Skeletal muscle satellite cell (primary cell): ENCODE measurements around the gene RERE.

Experiments
- H3K27me3 ChIP-seq: 2 replicates; pipeline ENCODE4 v1.7.0; 2013; ENCODE audit warnings: low read length; ENCODE audit not compliant: control insufficient read depth, insufficient read depth
- H3K36me3 ChIP-seq: 2 replicates; pipeline ENCODE4 v1.7.0; 2013; ENCODE audit warnings: mild to moderate bottlenecking, control low read depth, low read length; ENCODE audit not compliant: insufficient read depth
- H3K4me1 ChIP-seq: 2 replicates; pipeline ENCODE4 v1.7.0; 2013; ENCODE audit warnings: low read length; ENCODE audit not compliant: control insufficient read depth, insufficient read depth
- H3K4me2 ChIP-seq: 2 replicates; pipeline ENCODE4 v1.7.0; 2013; ENCODE audit warnings: mild to moderate bottlenecking, low read length
- H3K4me3 ChIP-seq: 2 replicates; pipeline ENCODE4 v1.7.0; 2013; ENCODE audit warnings: low read length
- H3K9ac ChIP-seq: 2 replicates; pipeline ENCODE4 v1.7.0; 2013; ENCODE audit warnings: mild to moderate bottlenecking, low read depth, low read length, moderate library complexity
- H3K9me3 ChIP-seq: replicated peaks from 2 replicates; pipeline ENCODE4 v1.7.0; 2013; ENCODE audit warnings: mild to moderate bottlenecking, control low read depth, low read length

Gene RERE

GRCh38 chr1:8342325-8342724 lies 475.1 kb downstream of the RERE start:
- Histone ChIP-seq H3K27me3 (no peaks in the 10 kb centered on the region), H3K36me3 (no peaks in the 10 kb centered on the region), H3K9me3 (no peaks in the 10 kb centered on the region), H3K9ac (no peak overlapping the region), H3K4me2 (no peak overlapping the region), H3K4me1 (peaks cover 24% of the 10 kb centered on the region), H3K4me3 (no peak overlapping the region)

- Histone ChIP-seq H3K9ac (no peak overlapping the region), H3K4me3 (no peak overlapping the region), H3K4me2 (no peak overlapping the region), H3K9me3 (no peaks in the 10 kb centered on the region), H3K27me3 (no peaks in the 10 kb centered on the region), H3K4me1 (peaks cover 24% of the 10 kb centered on the region), H3K36me3 (no peaks in the 10 kb centered on the region)
Observed at GRCh38 chr1:8340448-8340847, 477.0 kb downstream of the RERE start.

- Histone ChIP-seq H3K4me3 (no peak overlapping the region), H3K9ac (no peak overlapping the region), H3K4me1 (peaks cover 20% of the 10 kb centered on the region), H3K4me2 (no peak overlapping the region), H3K9me3 (no peaks in the 10 kb centered on the region), H3K36me3 (no peaks in the 10 kb centered on the region), H3K27me3 (no peaks in the 10 kb centered on the region)
Observed at GRCh38 chr1:8339203-8339600, 478.2 kb downstream of the RERE start.

- Histone ChIP-seq H3K9me3 (no peaks in the 10 kb centered on the region), H3K4me3 (no peak overlapping the region), H3K4me2 (no peak overlapping the region), H3K27me3 (no peaks in the 10 kb centered on the region), H3K36me3 (no peaks in the 10 kb centered on the region), H3K9ac (no peak overlapping the region), H3K4me1 (peaks cover 15% of the 10 kb centered on the region)
Observed at GRCh38 chr1:8338526-8339202, 478.8 kb downstream of the RERE start.

GRCh38 chr1:8337776-8338525 lies 479.5 kb downstream of the RERE start:
- H3K36me3 ChIP-seq: no peaks in the 10 kb centered on the region
- H3K9me3 ChIP-seq: no peaks in the 10 kb centered on the region
- H3K27me3 ChIP-seq: no peaks in the 10 kb centered on the region
- H3K4me3 ChIP-seq: no peak overlapping the region
- peaks cover 9% of the 10 kb centered on the region for H3K4me1 ChIP-seq
- H3K9ac ChIP-seq: no peak overlapping the region
- no peak overlapping the region for H3K4me2 ChIP-seq

GRCh38 chr1:8335246-8335645 lies 482.2 kb downstream of the RERE start:
- Histone ChIP-seq H3K9ac (no peak overlapping the region), H3K36me3 (no peaks in the 10 kb centered on the region), H3K4me2 (no peak overlapping the region), H3K4me3 (no peak overlapping the region), H3K4me1 (no peaks in the 10 kb centered on the region), H3K9me3 (no peaks in the 10 kb centered on the region), H3K27me3 (no peaks in the 10 kb centered on the region)

- Histone ChIP-seq H3K27me3 (no peaks in the 10 kb centered on the region), H3K4me2 (no peak overlapping the region), H3K9me3 (no peaks in the 10 kb centered on the region), H3K4me1 (peaks cover 2% of the 10 kb centered on the region), H3K36me3 (no peaks in the 10 kb centered on the region), H3K9ac (no peak overlapping the region), H3K4me3 (no peak overlapping the region)
Observed at GRCh38 chr1:8334106-8334851, 483.2 kb downstream of the RERE start.

- H3K4me1 ChIP-seq: peaks cover 2% of the 10 kb centered on the region
- H3K36me3 ChIP-seq: no peaks in the 10 kb centered on the region
- H3K4me3 ChIP-seq: no peak overlapping the region
- no peaks in the 10 kb centered on the region for H3K9me3 ChIP-seq
- H3K27me3 ChIP-seq: no peaks in the 10 kb centered on the region
- H3K9ac ChIP-seq: no peak overlapping the region
- H3K4me2 ChIP-seq: no peak overlapping the region
Observed at GRCh38 chr1:8333246-8333987, 484.0 kb downstream of the RERE start.

- no peaks in the 10 kb centered on the region for H3K27me3 ChIP-seq
- H3K36me3 ChIP-seq: no peaks in the 10 kb centered on the region
- H3K4me3 ChIP-seq: no peak overlapping the region
- H3K9me3 ChIP-seq: no peaks in the 10 kb centered on the region
- no peak overlapping the region for H3K9ac ChIP-seq
- peaks cover 2% of the 10 kb centered on the region for H3K4me1 ChIP-seq
- H3K4me2 ChIP-seq: no peak overlapping the region
Observed at GRCh38 chr1:8332806-8333205, 484.6 kb downstream of the RERE start.

GRCh38 chr1:8330271-8331125 lies 486.9 kb downstream of the RERE start:
- Histone ChIP-seq H3K4me2 (no peak overlapping the region), H3K4me3 (no peak overlapping the region), H3K9me3 (no peaks in the 10 kb centered on the region), H3K27me3 (no peaks in the 10 kb centered on the region), H3K36me3 (no peaks in the 10 kb centered on the region), H3K9ac (no peak overlapping the region), H3K4me1 (peaks cover 2% of the 10 kb centered on the region)
